ENCODE results near the gene CCNY. TPM values are rescaled to one million over a fixed set of nuclear protein-coding genes. Genes with fewer than 3 reads are reported as not detected.
"Not testable (repeated sequence)": the region's sequence is repeated elsewhere in the genome, so short reads cannot be mapped to it uniquely, and the experiment has no call there.

The CCNY gene
- total RNA-seq, 2 donors from 2014 or later, result 31.6 to 54.0 TPM

GRCh38 chr10:35353805-35354204 lies 17.5 kb downstream of the CCNY start:
- no peak for TF ChIP-seq POLR2AphosphoS5 (IDR thresholded peaks at IDR 0.05)
- no peak for TF ChIP-seq CTCF (IDR thresholded peaks at IDR 0.05)
- no peak for TF ChIP-seq POLR2A (IDR thresholded peaks at IDR 0.05)
- no peak for DNase-seq (ENCODE audit: low spot score)
- Histone ChIP-seq H3K27me3 (replicated peaks; ENCODE audit: insufficient read depth) (no peaks in the 10 kb centered on the region), H3K9me3 (no peaks in the 10 kb centered on the region), H3K27ac (no peak overlapping the region), H3K4me1 (replicated peaks) (no peaks in the 10 kb centered on the region), H3K4me3 (no peak overlapping the region), H3K36me3 (no peaks in the 10 kb centered on the region)
- intact Hi-C loops (cut with DNase I), result no loop called here
- WGBS, result 85% methylated on average over 1 of the region's 1 CpG

- WGBS, result 81% methylated on average over 9 of the region's 9 CpGs
- H3K27ac ChIP-seq; H3K4me3 ChIP-seq; H3K9me3 ChIP-seq; H3K36me3 ChIP-seq; H3K4me1 ChIP-seq (replicated peaks); H3K27me3 ChIP-seq (replicated peaks; ENCODE audit: insufficient read depth); DNase-seq (ENCODE audit: low spot score); intact Hi-C loops (cut with DNase I): not testable (repeated sequence)
These were observed 17.9 kb downstream of the CCNY start for GRCh38 chr10:35354257-35354656.

DNA sequence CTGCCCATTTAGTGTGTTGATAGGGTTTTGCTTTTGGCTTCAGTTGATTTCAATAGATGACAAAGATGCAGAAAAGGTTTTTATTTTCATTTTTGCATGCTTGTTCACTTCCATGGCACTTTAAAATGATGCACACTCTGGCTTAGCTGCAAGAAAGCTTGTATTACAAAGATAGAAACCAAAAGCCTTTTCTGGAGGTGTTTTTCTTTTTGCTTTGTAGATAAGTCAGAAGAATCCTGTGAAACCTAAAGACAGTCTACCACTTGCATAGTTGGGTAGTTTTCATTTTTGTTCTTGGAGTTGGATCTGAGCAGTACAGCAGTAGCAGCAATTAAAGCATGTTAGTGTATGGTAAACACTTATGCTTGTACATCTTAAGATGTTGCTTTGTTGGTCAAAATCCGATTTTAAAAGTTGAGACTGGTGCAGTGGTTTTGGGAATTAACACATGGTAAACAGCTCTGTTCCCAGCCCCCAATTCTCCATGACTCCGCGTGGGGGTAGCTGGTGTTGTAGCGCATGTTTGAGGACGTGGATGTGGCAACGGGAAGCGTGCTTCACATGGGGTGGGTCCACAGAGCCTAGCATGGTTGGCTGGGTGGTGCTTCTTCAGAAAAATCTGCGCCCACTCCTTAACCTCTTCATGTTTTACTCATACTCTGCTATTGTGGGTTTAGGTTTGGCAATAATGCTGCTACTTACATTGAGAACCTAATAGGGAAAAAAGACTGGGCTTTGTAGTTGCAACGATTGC lies 19.8 kb downstream of the CCNY start:
- TF ChIP-seq POLR2AphosphoS5 (IDR thresholded peaks at IDR 0.05) (no peak), POLR2A (IDR thresholded peaks at IDR 0.05) (no peak), CTCF (IDR thresholded peaks at IDR 0.05) (no peak)
- Histone ChIP-seq H3K4me1 (replicated peaks) (no peaks in the 10 kb centered on the region), H3K27ac (no peak overlapping the region), H3K4me3 (no peak overlapping the region), H3K36me3 (no peaks in the 10 kb centered on the region), H3K27me3 (replicated peaks; ENCODE audit: insufficient read depth) (no peaks in the 10 kb centered on the region), H3K9me3 (no peaks in the 10 kb centered on the region)
- intact Hi-C loops (cut with DNase I), result no loop called here
- WGBS, result 85% methylated on average over 9 of the region's 9 CpGs
- DNase-seq (ENCODE audit: low spot score), result no peak

GRCh38 chr10:35356725-35357092 lies 20.4 kb downstream of the CCNY start:
- no peak for TF ChIP-seq POLR2A (IDR thresholded peaks at IDR 0.05)
- no peak for TF ChIP-seq POLR2AphosphoS5 (IDR thresholded peaks at IDR 0.05)
- no peak for TF ChIP-seq CTCF (IDR thresholded peaks at IDR 0.05)
- intact Hi-C loops (cut with DNase I), result no loop called here
- Histone ChIP-seq H3K27me3 (replicated peaks; ENCODE audit: insufficient read depth) (no peaks in the 10 kb centered on the region), H3K36me3 (no peaks in the 10 kb centered on the region), H3K27ac (no peak overlapping the region), H3K4me3 (no peak overlapping the region), H3K9me3 (no peaks in the 10 kb centered on the region), H3K4me1 (replicated peaks) (no peaks in the 10 kb centered on the region)
- 53% methylated on average over 2 of the region's 2 CpGs for WGBS
- DNase-seq (ENCODE audit: low spot score), result no peak

DNA sequence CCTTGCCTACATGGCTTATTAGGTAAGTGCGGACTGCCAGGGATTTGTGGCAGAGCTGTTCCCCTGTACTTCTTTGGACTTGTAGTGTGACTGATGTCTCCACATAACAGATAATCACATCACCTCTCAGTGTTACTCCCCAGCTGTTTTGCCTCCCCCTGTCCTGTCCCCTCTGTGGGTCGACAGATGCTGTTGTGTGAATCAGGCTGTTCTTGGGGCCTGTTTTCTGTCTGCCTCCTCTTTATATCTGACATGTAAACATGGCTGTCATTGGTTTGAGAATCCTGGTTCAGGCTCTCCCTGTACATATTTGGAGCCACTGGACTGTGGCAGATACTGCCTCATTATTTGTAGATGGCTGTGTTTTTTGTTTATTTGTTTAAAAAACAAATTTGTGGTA lies 22.7 kb downstream of the CCNY start:
- no peak for DNase-seq (ENCODE audit: low spot score)
- H3K36me3 ChIP-seq, result no peaks in the 10 kb centered on the region
- no peak overlapping the region for H3K27ac ChIP-seq
- H3K4me1 ChIP-seq (replicated peaks), result no peaks in the 10 kb centered on the region
- H3K4me3 ChIP-seq, result no peak overlapping the region
- 64% methylated on average over 2 of the region's 2 CpGs for WGBS
- no peaks in the 10 kb centered on the region for H3K9me3 ChIP-seq
- intact Hi-C loops (cut with DNase I), result no loop called here
- TF ChIP-seq CTCF (IDR thresholded peaks at IDR 0.05), result no peak
- no peak for TF ChIP-seq POLR2A (IDR thresholded peaks at IDR 0.05)
- no peak for TF ChIP-seq POLR2AphosphoS5 (IDR thresholded peaks at IDR 0.05)
- no peaks in the 10 kb centered on the region for H3K27me3 ChIP-seq (replicated peaks; ENCODE audit: insufficient read depth)

Data from prostate gland (tissue), 2 donors.